ENCODE data around the gene FBXW8.

Gene FBXW8

GRCh38 chr12:116924558-116925453 lies 14.1 kb downstream of the FBXW8 start:
- peak in 1 of 4 experiments; percentile 9 for DNase-seq (ENCODE audit: low read depth in 4 of 4, low spot score in 1 of 4)

GRCh38 chr12:116926283-116927243 lies 15.8 kb downstream of the FBXW8 start:
- DNase-seq (ENCODE audit: low read depth in 4 of 4, low spot score in 1 of 4), result no peak

GRCh38 chr12:116927244-116927940 lies 16.6 kb downstream of the FBXW8 start:
- no peak for DNase-seq (ENCODE audit: low read depth in 4 of 4, low spot score in 1 of 4)

GRCh38 chr12:116928504-116928903 lies 17.8 kb downstream of the FBXW8 start:
- DNase-seq (ENCODE audit: low read depth in 4 of 4, low spot score in 1 of 4), result no peak

- DNase-seq (ENCODE audit: low read depth in 4 of 4, low spot score in 1 of 4), result no peak
Observed at GRCh38 chr12:116929885-116930284, 19.1 kb downstream of the FBXW8 start.

- no peak for DNase-seq (ENCODE audit: low read depth in 4 of 4, low spot score in 1 of 4)
Observed at GRCh38 chr12:116931665-116932064, 20.9 kb downstream of the FBXW8 start.

- DNase-seq (ENCODE audit: low read depth in 4 of 4, low spot score in 1 of 4), result no peak
Observed at GRCh38 chr12:116933091-116933490, 22.3 kb downstream of the FBXW8 start.

GRCh38 chr12:116933512-116934246 lies 22.9 kb downstream of the FBXW8 start:
- no peak for DNase-seq (ENCODE audit: low read depth in 4 of 4, low spot score in 1 of 4)

- no peak for DNase-seq (ENCODE audit: low read depth in 4 of 4, low spot score in 1 of 4)
Observed at GRCh38 chr12:116934908-116935705, 24.4 kb downstream of the FBXW8 start.

- no peak for DNase-seq (ENCODE audit: low read depth in 4 of 4, low spot score in 1 of 4)
Observed at GRCh38 chr12:116937640-116938039, 26.9 kb downstream of the FBXW8 start.

- DNase-seq (ENCODE audit: low read depth in 4 of 4, low spot score in 1 of 4), result no peak
Observed at GRCh38 chr12:116939734-116940133, 29.0 kb downstream of the FBXW8 start.

GRCh38 chr12:116941188-116941587 lies 30.4 kb downstream of the FBXW8 start:
- no peak for DNase-seq (ENCODE audit: low read depth in 4 of 4, low spot score in 1 of 4)

- no peak for DNase-seq (ENCODE audit: low read depth in 4 of 4, low spot score in 1 of 4)
Observed at GRCh38 chr12:116943419-116944372, 32.9 kb downstream of the FBXW8 start.

- no peak for DNase-seq (ENCODE audit: low read depth in 4 of 4, low spot score in 1 of 4)
Observed at GRCh38 chr12:116945886-116946550, 35.3 kb downstream of the FBXW8 start.

- no peak for DNase-seq (ENCODE audit: low read depth in 4 of 4, low spot score in 1 of 4)
Observed at GRCh38 chr12:116948298-116948697, 37.5 kb downstream of the FBXW8 start.

- no peak for DNase-seq (ENCODE audit: low read depth in 4 of 4, low spot score in 1 of 4)
Observed at GRCh38 chr12:116950628-116951325, 40.0 kb downstream of the FBXW8 start.

GRCh38 chr12:116954710-116955381 lies 44.1 kb downstream of the FBXW8 start:
- no peak for DNase-seq (ENCODE audit: low read depth in 4 of 4, low spot score in 1 of 4)
